ENCODE measurements around the gene ILK. TPM values are rescaled to one million over a fixed set of nuclear protein-coding genes. Genes with fewer than 3 reads are reported as not detected.

Gene ILK
- total RNA-seq, 1 experiment from 2014 or later = 73.5 TPM

- TF ChIP-seq POLR2AphosphoS5 (IDR thresholded peaks at IDR 0.05; ENCODE audit: low read depth, low read length) (no peak), EGR1 (IDR thresholded peaks at IDR 0.05; ENCODE audit: low read depth) (no peak), ELF1 (IDR thresholded peaks at IDR 0.05; ENCODE audit: borderline replicate concordance, low read depth) (no peak), CEBPB (IDR thresholded peaks at IDR 0.05; ENCODE audit: low read depth) (no peak), FOSL1 (IDR thresholded peaks at IDR 0.05; ENCODE audit: low read depth) (no peak), POLR2A (IDR thresholded peaks at IDR 0.05; ENCODE audit: borderline replicate concordance, extremely low read depth, insufficient read depth, insufficient read length) (no peak), EZH2phosphoT487 (IDR thresholded peaks at IDR 0.05; ENCODE audit: borderline replicate concordance) (no peak), TCF7L2 (IDR thresholded peaks at IDR 0.05; ENCODE audit: borderline replicate concordance, extremely low read depth, insufficient read depth, insufficient read length) (no peak), SP1 (IDR thresholded peaks at IDR 0.05; ENCODE audit: low read depth) (no peak), SIN3A (IDR thresholded peaks at IDR 0.05; ENCODE audit: low read depth) (no peak), SRF (IDR thresholded peaks at IDR 0.05; ENCODE audit: low read depth) (no peak), CBX3 (IDR thresholded peaks at IDR 0.05; ENCODE audit: low read depth) (no peak), ZNF274 (IDR thresholded peaks at IDR 0.05; ENCODE audit: low read depth, low read length) (no peak), YY1 (IDR thresholded peaks at IDR 0.05; ENCODE audit: extremely low read depth, insufficient replicate concordance, low read depth, low read length) (no peak), EZH2 (IDR thresholded peaks at IDR 0.05) (no peak), ZFX (IDR thresholded peaks at IDR 0.05) (no peak), RAD21 (IDR thresholded peaks at IDR 0.05; ENCODE audit: low read depth) (no peak)
- TF ChIP-seq, protein P1, sequence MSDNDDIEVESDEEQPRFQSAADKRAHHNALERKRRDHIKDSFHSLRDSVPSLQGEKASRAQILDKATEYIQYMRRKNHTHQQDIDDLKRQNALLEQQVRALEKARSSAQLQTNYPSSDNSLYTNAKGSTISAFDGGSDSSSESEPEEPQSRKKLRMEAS (IDR thresholded peaks at IDR 0.05) = no peak
- TF ChIP-seq, protein P2, sequence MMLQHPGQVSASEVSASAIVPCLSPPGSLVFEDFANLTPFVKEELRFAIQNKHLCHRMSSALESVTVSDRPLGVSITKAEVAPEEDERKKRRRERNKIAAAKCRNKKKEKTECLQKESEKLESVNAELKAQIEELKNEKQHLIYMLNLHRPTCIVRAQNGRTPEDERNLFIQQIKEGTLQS (IDR thresholded peaks at IDR 0.05) = no peak
- TF ChIP-seq, protein P3, sequence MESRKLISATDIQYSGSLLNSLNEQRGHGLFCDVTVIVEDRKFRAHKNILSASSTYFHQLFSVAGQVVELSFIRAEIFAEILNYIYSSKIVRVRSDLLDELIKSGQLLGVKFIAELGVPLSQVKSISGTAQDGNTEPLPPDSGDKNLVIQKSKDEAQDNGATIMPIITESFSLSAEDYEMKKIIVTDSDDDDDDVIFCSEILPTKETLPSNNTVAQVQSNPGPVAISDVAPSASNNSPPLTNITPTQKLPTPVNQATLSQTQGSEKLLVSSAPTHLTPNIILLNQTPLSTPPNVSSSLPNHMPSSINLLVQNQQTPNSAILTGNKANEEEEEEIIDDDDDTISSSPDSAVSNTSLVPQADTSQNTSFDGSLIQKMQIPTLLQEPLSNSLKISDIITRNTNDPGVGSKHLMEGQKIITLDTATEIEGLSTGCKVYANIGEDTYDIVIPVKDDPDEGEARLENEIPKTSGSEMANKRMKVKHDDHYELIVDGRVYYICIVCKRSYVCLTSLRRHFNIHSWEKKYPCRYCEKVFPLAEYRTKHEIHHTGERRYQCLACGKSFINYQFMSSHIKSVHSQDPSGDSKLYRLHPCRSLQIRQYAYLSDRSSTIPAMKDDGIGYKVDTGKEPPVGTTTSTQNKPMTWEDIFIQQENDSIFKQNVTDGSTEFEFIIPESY (IDR thresholded peaks at IDR 0.05; ENCODE audit: extremely low read depth, insufficient replicate concordance, low read length) = no peak
- BruUV-seq (replicated peaks) = no TSS peak
- CTCF ChIA-PET = interaction anchor here (0.9 to 1.5 kb wide), 3 partner anchors 11 to 294 kb away, joined by 3 to 5 read pairs (median 3); no protein-coding TSS in a partner anchor
Measured at GRCh38 chr11:6657346-6657745, 53.8 kb downstream of the ILK start.

More at GRCh38 chr11:6657346-6657745, 53.8 kb downstream of the ILK start:
- intact Hi-C loops (cut with micrococcal nuclease) = no loop called here
- no peak for ATAC-seq
- Histone ChIP-seq H3K4me1 (ENCODE audit: control insufficient read depth in 1 of 2, insufficient read depth in 2 of 2, low read length in 2 of 2) (no peaks in the 10 kb centered on the region), H3K9me2 (ENCODE audit: insufficient read depth) (no peaks in the 10 kb centered on the region), H3K9me3 (ENCODE audit: control insufficient read depth in 1 of 2, insufficient read depth in 1 of 2, low read depth in 1 of 2, low read length in 2 of 2) (no peaks in the 10 kb centered on the region), H3K27ac (ENCODE audit: low read depth, low read length) (no peak overlapping the region), H4K20me1 (ENCODE audit: insufficient read depth) (no peaks in the 10 kb centered on the region), H2AFZ (ENCODE audit: low read depth, low read length, poor library complexity, severe bottlenecking) (no peak overlapping the region), H3K9ac (ENCODE audit: low read length) (no peak overlapping the region), H3K36me3 (ENCODE audit: control insufficient read depth in 1 of 2, insufficient read depth in 2 of 2, low read length in 2 of 2) (no peaks in the 10 kb centered on the region), H3K4me3 (replicated peaks in 1 of 2; ENCODE audit: low read depth in 1 of 2, low read length in 2 of 2) (no peak overlapping the region), H3K27me3 (ENCODE audit: insufficient read depth, low read length) (peaks cover 6% of the 10 kb centered on the region; the same call in 1 of the 2 replicates), H3K4me2 (ENCODE audit: low read length) (no peak overlapping the region), H3K79me2 (ENCODE audit: insufficient read depth, low read length) (no peaks in the 10 kb centered on the region)
- no peak for DNase-seq (ENCODE audit: low read depth, low spot score)
- POLR2A ChIA-PET = interaction anchor here (1.0 kb wide), 1 partner anchor 26 kb away, joined by 3 read pairs; the partner anchor contains the start of gene MRPL17
- RAD21 ChIA-PET (ENCODE audit: low non-redundant PET in 1 of 2, low total read pairs in 2 of 2, uncharacterized antibody in 2 of 2, unreplicated experiment in 2 of 2) = no interaction called here

Data from HCT116 (cell line).